HEK293 (cell line): ENCODE measurements around the gene ALDOA.

Source experiments
- CTCF ChIA-PET: fragments of 350-600 bp; formaldehyde crosslinking; extraction: SDS; loops from one replicate; lab custom pipeline; 2021; ENCODE audit warnings: antibody characterized with exemption; lab: Yijun Ruan, JAX
- POLR2A ChIA-PET: fragments of 300-600 bp; formaldehyde crosslinking; extraction: SDS; loops from one replicate; lab custom pipeline; 2020; ENCODE audit warnings: antibody characterized with exemption, inconsistent platforms; lab: Yijun Ruan, JAX
- H3K27ac ChIP-seq: fragments of 200-500 bp; sonication (Bioruptor generic); 2 replicates; pipeline ENCODE4 v1.5.1; 2014; ENCODE audit warnings: low read depth, low read length, control low read depth, inconsistent platforms; ENCODE audit errors: extremely low read depth
- H3K36me3 ChIP-seq, 2 experiments: fragments of 200-500 bp in 1 of 2; sonication (Bioruptor generic) in 1 of 2; 1 replicate in 1 of 2; 2 replicates in 1 of 2; pipeline ENCODE4 v1.5.1; 2014 to 2017; ENCODE audit warnings: inconsistent platforms in 2 of 2, low read length in 2 of 2; ENCODE audit not compliant: control insufficient read depth in 2 of 2, insufficient read depth in 1 of 2
- H3K4me1 ChIP-seq: fragments of 200-500 bp; sonication (Bioruptor generic); 2 replicates; pipeline ENCODE4 v1.5.1; 2014; ENCODE audit warnings: mild to moderate bottlenecking, low read length, inconsistent platforms; ENCODE audit not compliant: control insufficient read depth, insufficient read depth
- H3K4me3 ChIP-seq: 2 replicates; pipeline ENCODE4 v1.5.1; 2011; ENCODE audit warnings: low read depth, mild to moderate bottlenecking, control low read depth, low read length, moderate library complexity
- H3K9me3 ChIP-seq: fragments of 200-500 bp; sonication (Bioruptor generic); 2 replicates; pipeline ENCODE4 v1.5.1; 2014; ENCODE audit warnings: low read depth, low read length, inconsistent platforms; ENCODE audit not compliant: control insufficient read depth, insufficient read depth
- GLIS1 ChIP-seq: fragments of 450-650 bp; formaldehyde crosslinking; IDR thresholded peaks from 2 replicates; pipeline ENCODE4 v1.5.1; 2016; ENCODE audit warnings: missing biosample characterization, missing genetic modification characterization
- IKZF3 ChIP-seq: fragments of 450-650 bp; IDR thresholded peaks from 2 replicates; pipeline ENCODE4 v1.5.0; 2018; ENCODE audit warnings: missing biosample characterization, mild to moderate bottlenecking, missing genetic modification characterization, moderate library complexity
- PBX3 ChIP-seq: sonication (generic); formaldehyde crosslinking; IDR thresholded peaks from 2 replicates; pipeline ENCODE4 v1.8.1; 2022; ENCODE audit warnings: mild to moderate bottlenecking, moderate library complexity, missing genetic modification reagents
- PRDM6 ChIP-seq: fragments of 450-650 bp; formaldehyde crosslinking; IDR thresholded peaks from 2 replicates; pipeline ENCODE4 v1.5.1; 2017; ENCODE audit warnings: missing biosample characterization, missing genetic modification characterization
- TRIM28 ChIP-seq: IDR thresholded peaks from 2 replicates; pipeline ENCODE4 v1.6.1; 2011; ENCODE audit warnings: low read length, control low read depth, borderline replicate concordance
- YY1 ChIP-seq: fragments of 450-650 bp; formaldehyde crosslinking; IDR thresholded peaks from 2 replicates; pipeline ENCODE4 v1.5.1; 2018; ENCODE audit warnings: missing biosample characterization, missing genetic modification characterization
- YY2 ChIP-seq: fragments of 450-650 bp; formaldehyde crosslinking; IDR thresholded peaks from 2 replicates; pipeline ENCODE4 v1.5.1; 2016; ENCODE audit warnings: missing biosample characterization, missing genetic modification characterization
- ZBTB17 ChIP-seq: fragments of 450-650 bp; formaldehyde crosslinking; IDR thresholded peaks from 2 replicates; pipeline ENCODE4 v1.5.1; 2016; ENCODE audit warnings: missing biosample characterization, missing genetic modification characterization
- ZBTB48 ChIP-seq: fragments of 450-650 bp; formaldehyde crosslinking; IDR thresholded peaks from 2 replicates; pipeline ENCODE4 v1.5.1; 2016; ENCODE audit warnings: missing biosample characterization, missing genetic modification characterization
- ZFHX2 ChIP-seq: fragments of 450-650 bp; formaldehyde crosslinking; conservative IDR thresholded peaks from 2 replicates; pipeline ENCODE4 v1.5.1; 2016; ENCODE audit warnings: missing biosample characterization, missing genetic modification characterization
- ZFP69B ChIP-seq: fragments of 450-650 bp; formaldehyde crosslinking; IDR thresholded peaks from 2 replicates; pipeline ENCODE4 v1.5.1; 2016; ENCODE audit warnings: missing biosample characterization, missing genetic modification characterization
- ZNF133 ChIP-seq: fragments of 450-650 bp; formaldehyde crosslinking; IDR thresholded peaks from 2 replicates; pipeline ENCODE4 v1.5.1; 2016; ENCODE audit warnings: missing biosample characterization, missing genetic modification characterization
- ZNF138 ChIP-seq: fragments of 450-650 bp; formaldehyde crosslinking; IDR thresholded peaks from 2 replicates; pipeline ENCODE4 v1.5.1; 2016; ENCODE audit warnings: missing biosample characterization, missing genetic modification characterization, borderline replicate concordance
- ZNF157 ChIP-seq: fragments of 450-650 bp; formaldehyde crosslinking; IDR thresholded peaks from 2 replicates; pipeline ENCODE4 v1.5.1; 2016; ENCODE audit warnings: missing biosample characterization, missing genetic modification characterization
- ZNF239 ChIP-seq: fragments of 450-650 bp; formaldehyde crosslinking; IDR thresholded peaks from 2 replicates; pipeline ENCODE4 v1.5.1; 2016; ENCODE audit warnings: missing biosample characterization, missing genetic modification characterization
- ZNF274 ChIP-seq, 2 experiments: fragments of 200-500 bp in 1 of 2; fragments of 450-650 bp in 1 of 2; sonication (Bioruptor generic) in 1 of 2; formaldehyde crosslinking in 1 of 2; IDR thresholded peaks; 2 replicates each; pipeline versions ENCODE4 v1.5.1 to v1.6.1; 2014 to 2016; ENCODE audit warnings: borderline replicate concordance in 1 of 2, inconsistent platforms in 1 of 2, low read length in 1 of 2, missing biosample characterization in 1 of 2, missing genetic modification characterization in 1 of 2
- ZNF324 ChIP-seq: fragments of 450-650 bp; formaldehyde crosslinking; IDR thresholded peaks from 2 replicates; pipeline ENCODE4 v1.5.1; 2016; ENCODE audit warnings: missing biosample characterization, missing genetic modification characterization
- ZNF335 ChIP-seq: fragments of 450-650 bp; formaldehyde crosslinking; conservative IDR thresholded peaks from 2 replicates; pipeline ENCODE4 v1.5.1; 2016; ENCODE audit warnings: missing biosample characterization, missing genetic modification characterization
- ZNF362 ChIP-seq: fragments of 450-650 bp; formaldehyde crosslinking; IDR thresholded peaks from 2 replicates; pipeline ENCODE4 v1.5.1; 2016; ENCODE audit warnings: missing biosample characterization, missing genetic modification characterization
- ZNF433 ChIP-seq: fragments of 450-650 bp; formaldehyde crosslinking; IDR thresholded peaks from 2 replicates; pipeline ENCODE4 v1.5.1; 2016; ENCODE audit warnings: missing biosample characterization, missing genetic modification characterization, low read depth
- ZNF571 ChIP-seq: fragments of 450-650 bp; formaldehyde crosslinking; IDR thresholded peaks from 2 replicates; pipeline ENCODE4 v1.5.0; 2017; ENCODE audit warnings: missing biosample characterization, missing genetic modification characterization
- ZNF596 ChIP-seq: fragments of 450-650 bp; IDR thresholded peaks from 2 replicates; pipeline ENCODE4 v1.5.0; 2018; ENCODE audit warnings: missing biosample characterization, mild to moderate bottlenecking, missing genetic modification characterization, moderate library complexity
- ZNF600 ChIP-seq: fragments of 450-650 bp; formaldehyde crosslinking; IDR thresholded peaks from 2 replicates; pipeline ENCODE4 v1.5.1; 2016; ENCODE audit warnings: missing biosample characterization, missing genetic modification characterization
- ZNF623 ChIP-seq: fragments of 450-650 bp; formaldehyde crosslinking; IDR thresholded peaks from 2 replicates; pipeline ENCODE4 v1.5.1; 2016; ENCODE audit warnings: missing biosample characterization, missing genetic modification characterization
- ZNF692 ChIP-seq: fragments of 450-650 bp; formaldehyde crosslinking; IDR thresholded peaks from 2 replicates; pipeline ENCODE4 v1.5.1; 2016; ENCODE audit warnings: missing biosample characterization, missing genetic modification characterization
- ZNF701 ChIP-seq: fragments of 450-650 bp; formaldehyde crosslinking; IDR thresholded peaks from 2 replicates; pipeline ENCODE4 v1.5.1; 2016; ENCODE audit warnings: missing biosample characterization, missing genetic modification characterization
- ZNF707 ChIP-seq: fragments of 450-650 bp; formaldehyde crosslinking; IDR thresholded peaks from 2 replicates; pipeline ENCODE4 v1.5.1; 2016; ENCODE audit warnings: missing biosample characterization, missing genetic modification characterization
- ZSCAN16 ChIP-seq: fragments of 450-650 bp; formaldehyde crosslinking; IDR thresholded peaks from 2 replicates; pipeline ENCODE4 v1.5.1; 2016; ENCODE audit warnings: missing biosample characterization, missing genetic modification characterization
- ZSCAN18 ChIP-seq: fragments of 450-650 bp; formaldehyde crosslinking; IDR thresholded peaks from 2 replicates; pipeline ENCODE4 v1.5.1; 2016; ENCODE audit warnings: missing biosample characterization, missing genetic modification characterization
- ZSCAN5A ChIP-seq: fragments of 450-650 bp; formaldehyde crosslinking; IDR thresholded peaks from 2 replicates; pipeline ENCODE4 v1.5.1; 2016; ENCODE audit warnings: missing biosample characterization, missing genetic modification characterization
- ZXDB ChIP-seq: fragments of 450-650 bp; formaldehyde crosslinking; IDR thresholded peaks from 2 replicates; pipeline ENCODE4 v1.5.1; 2016; ENCODE audit warnings: missing biosample characterization, missing genetic modification characterization

Gene ALDOA

GRCh38 chr16:30049871-30050270, 15.7 kb upstream of the ALDOA start (continued):
- no peak for TF ChIP-seq ZNF623
- no peak for TF ChIP-seq ZSCAN18 (tag by site-specific recombination)
- TF ChIP-seq ZNF324 (tag by site-specific recombination): no peak
- no peak for TF ChIP-seq IKZF3 (tag by site-specific recombination)
- TF ChIP-seq ZNF274 (IDR thresholded peaks at IDR 0.05; ENCODE audit: low read length): no peak
- TF ChIP-seq ZNF274 (tag by site-specific recombination; IDR thresholded peaks at IDR 0.05; ENCODE audit: borderline replicate concordance): no peak
- TF ChIP-seq YY2 (tag by site-specific recombination): no peak

GRCh38 chr16:30051518-30051917, 14.0 kb upstream of the ALDOA start:
- Histone ChIP-seq H3K36me3 (peaks cover 0 to 3% of the 10 kb centered on the region in 2 experiments; a peak in 2 of 3 replicates), H3K27ac (no peak overlapping the region), H3K4me1 (peaks cover 3% of the 10 kb centered on the region; the same call in 1 of the 2 replicates), H3K9me3 (no peaks in the 10 kb centered on the region), H3K4me3 (no peak overlapping the region)
- ChIA-PET POLR2A (interaction anchor here (0.6 to 6.5 kb wide), 6 partner anchors 15 to 614 kb away, joined by 4 to 66 read pairs (median 4); partner anchors contain the start of genes ALDOA and TAOK2), CTCF (interaction anchor here (1.2 to 1.7 kb wide), 4 partner anchors 9 to 40 kb away, joined by 3 to 16 read pairs (median 6); partner anchors contain the start of genes TBX6 and TLCD3B)
- TF ChIP-seq ZNF596 (tag by site-specific recombination) (no peak), ZSCAN5A (tag by site-specific recombination) (no peak), ZNF138 (tag by site-specific recombination) (no peak), ZNF133 (tag by site-specific recombination) (no peak), ZBTB17 (tag by site-specific recombination) (peak; percentile 75), PRDM6 (tag by site-specific recombination) (no peak), PBX3 (CRISPR knock-in tag) (no peak), GLIS1 (no peak), ZNF362 (tag by site-specific recombination) (0 out of 2 replicates have a peak, but pooled peaks have one; percentile 38), ZFP69B (no peak), TRIM28 (no peak), ZNF600 (tag by site-specific recombination) (peak; percentile 88), ZNF571 (tag by site-specific recombination) (no peak), ZNF701 (tag by site-specific recombination) (no peak), ZFHX2 (tag by site-specific recombination) (no peak), ZNF335 (tag by site-specific recombination) (peak; percentile 45; the same call in 1 of the 2 replicates), ZNF433 (tag by site-specific recombination) (no peak), YY1 (no peak), ZNF707 (tag by site-specific recombination) (no peak), ZBTB48 (no peak), ZXDB (tag by site-specific recombination) (no peak), ZSCAN16 (tag by site-specific recombination) (no peak), ZNF239 (tag by site-specific recombination) (no peak), ZNF692 (tag by site-specific recombination) (no peak), ZNF157 (tag by site-specific recombination) (no peak)
